DND-41 (cell line): ENCODE measurements around the gene TEX54.

Source experiments
- EZH2 ChIP-seq: IDR thresholded peaks from 3 replicates; pipeline ENCODE4 v1.6.1; 2012; ENCODE audit warnings: borderline replicate concordance, low read depth, mild to moderate bottlenecking, moderate library complexity, low read length, inconsistent platforms; ENCODE audit not compliant: severe bottlenecking
- TF ChIP-seq, protein P1 (sequence below): IDR thresholded peaks from 2 replicates; pipeline ENCODE4 v1.5.1; 2012; ENCODE audit warnings: borderline replicate concordance, low read length, moderate library complexity, mild to moderate bottlenecking; ENCODE audit not compliant: poor library complexity, severe bottlenecking; ENCODE audit errors: extremely low read depth

DNA sequence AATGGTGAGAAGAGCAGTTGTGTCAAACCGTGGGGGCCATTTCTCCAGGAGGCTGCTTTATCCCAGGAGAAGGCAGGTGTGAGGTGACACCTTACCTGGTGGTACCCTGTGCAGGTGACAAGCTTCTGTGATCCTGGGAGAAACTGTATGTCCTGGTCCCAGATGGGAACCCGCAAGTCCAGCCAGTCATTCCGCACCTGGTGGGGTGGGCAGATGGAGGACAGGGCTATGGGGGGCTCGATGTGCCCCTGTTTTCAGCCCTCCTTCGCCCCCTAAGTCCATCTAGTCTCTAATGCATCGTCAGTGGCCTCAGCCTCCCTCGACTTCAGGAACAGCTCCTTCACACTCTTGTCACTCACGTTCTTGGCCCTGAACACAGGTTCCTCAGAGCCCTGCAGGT lies 2.7 kb upstream of the TEX54 start:
- no peak for TF ChIP-seq EZH2
- TF ChIP-seq, protein P1, sequence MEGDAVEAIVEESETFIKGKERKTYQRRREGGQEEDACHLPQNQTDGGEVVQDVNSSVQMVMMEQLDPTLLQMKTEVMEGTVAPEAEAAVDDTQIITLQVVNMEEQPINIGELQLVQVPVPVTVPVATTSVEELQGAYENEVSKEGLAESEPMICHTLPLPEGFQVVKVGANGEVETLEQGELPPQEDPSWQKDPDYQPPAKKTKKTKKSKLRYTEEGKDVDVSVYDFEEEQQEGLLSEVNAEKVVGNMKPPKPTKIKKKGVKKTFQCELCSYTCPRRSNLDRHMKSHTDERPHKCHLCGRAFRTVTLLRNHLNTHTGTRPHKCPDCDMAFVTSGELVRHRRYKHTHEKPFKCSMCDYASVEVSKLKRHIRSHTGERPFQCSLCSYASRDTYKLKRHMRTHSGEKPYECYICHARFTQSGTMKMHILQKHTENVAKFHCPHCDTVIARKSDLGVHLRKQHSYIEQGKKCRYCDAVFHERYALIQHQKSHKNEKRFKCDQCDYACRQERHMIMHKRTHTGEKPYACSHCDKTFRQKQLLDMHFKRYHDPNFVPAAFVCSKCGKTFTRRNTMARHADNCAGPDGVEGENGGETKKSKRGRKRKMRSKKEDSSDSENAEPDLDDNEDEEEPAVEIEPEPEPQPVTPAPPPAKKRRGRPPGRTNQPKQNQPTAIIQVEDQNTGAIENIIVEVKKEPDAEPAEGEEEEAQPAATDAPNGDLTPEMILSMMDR = no peak
